ENCODE measurements around the gene FRMPD2. TPM values are rescaled to one million over a fixed set of nuclear protein-coding genes. Genes with fewer than 3 reads are reported as not detected.

FRMPD2 gene
- total and polyA plus RNA-seq, 2 of the 4 experiments (the other 2 are of a cell fraction): 0.18 TPM; not detected in 1

GRCh38 chr10:48316236-48316635, 41.7 kb upstream of the FRMPD2 start:
- Histone ChIP-seq H3K36me3 (ENCODE audit: control insufficient read depth, insufficient read depth, low read length) (peaks cover 5% of the 10 kb centered on the region; the same call in 1 of the 2 replicates), H3K14ac (replicated peaks; ENCODE audit: low read depth, low read length) (no peak overlapping the region), H3K79me1 (ENCODE audit: low read depth in 1 of 2, low read length in 2 of 2) (peaks cover 38 to 65% of the 10 kb centered on the region in 2 experiments), H3K27ac (ENCODE audit: insufficient read depth, low read length) (no peak overlapping the region), H3K56ac (ENCODE audit: extremely low read depth, insufficient read depth, low read length) (no peak overlapping the region), H2BK20ac (ENCODE audit: low read depth, low read length) (no peak overlapping the region), H2BK120ac (ENCODE audit: low read depth, low read length) (no peak overlapping the region), H4K20me1 (ENCODE audit: insufficient read depth, low read length) (peaks cover 69% of the 10 kb centered on the region), H3K4me1 (ENCODE audit: control insufficient read depth, insufficient read depth, low read length) (peaks cover 7% of the 10 kb centered on the region; the same call in 1 of the 2 replicates), H3K9me1 (ENCODE audit: insufficient read depth, low read length) (0 out of 2 replicates have a peak, but pooled peaks cover 5% of the 10 kb centered on the region), H4K91ac (ENCODE audit: insufficient read depth, low read depth, low read length) (no peak overlapping the region), H3K9me3 (ENCODE audit: control insufficient read depth, insufficient read depth, low read length) (no peaks in the 10 kb centered on the region), H2AFZ (replicated peaks; ENCODE audit: low read length, poor library complexity) (no peak overlapping the region), H3K18ac (ENCODE audit: low read depth, low read length) (no peak overlapping the region), H3K9ac (ENCODE audit: low read depth, low read length) (no peak overlapping the region), H3K4me3 (ENCODE audit: insufficient read depth, low read depth, low read length) (no peak overlapping the region), H2BK15ac (ENCODE audit: low read depth, low read length) (no peak overlapping the region), H3K4me2 (ENCODE audit: low read depth, low read length) (no peak overlapping the region), H3K23ac (ENCODE audit: low read depth, low read length) (no peak overlapping the region), H2BK5ac (ENCODE audit: low read depth, low read length, poor library complexity, severe bottlenecking) (no peak overlapping the region), H2AK5ac (ENCODE audit: low read depth, low read length) (no peak overlapping the region), H3K4ac (ENCODE audit: low read depth, low read length) (no peak overlapping the region), H3K27me3 (ENCODE audit: control insufficient read depth, insufficient read depth, low read length) (no peaks in the 10 kb centered on the region), H2AK9ac (replicated peaks; ENCODE audit: low read depth, low read length, poor library complexity) (no peak overlapping the region), H4K8ac (ENCODE audit: low read depth in 2 of 2, low read length in 2 of 2) (no peak overlapping the region), H4K5ac (ENCODE audit: low read depth, low read length) (no peak overlapping the region)
- DNase-seq: no peak
- TF ChIP-seq RAD21 (IDR thresholded peaks at IDR 0.05; ENCODE audit: low read length) (no peak), RFX5 (IDR thresholded peaks at IDR 0.05; ENCODE audit: low read depth, low read length) (no peak), CEBPB (IDR thresholded peaks at IDR 0.05; ENCODE audit: low read depth, low read length) (no peak), CHD1 (IDR thresholded peaks at IDR 0.05; ENCODE audit: low read depth, low read length) (no peak), SMC3 (IDR thresholded peaks at IDR 0.05; ENCODE audit: low read depth, low read length) (no peak), FOS (IDR thresholded peaks at IDR 0.05; ENCODE audit: low read depth, low read length) (no peak), USF2 (IDR thresholded peaks at IDR 0.05; ENCODE audit: low read depth, low read length) (no peak), POLR2A (IDR thresholded peaks at IDR 0.05; ENCODE audit: low read depth, low read length) (no peak), NFE2L2 (IDR thresholded peaks at IDR 0.05; ENCODE audit: low read depth, low read length) (no peak), MAZ (IDR thresholded peaks at IDR 0.05; ENCODE audit: borderline replicate concordance, low read depth, low read length) (no peak), MXI1 (IDR thresholded peaks at IDR 0.05; ENCODE audit: borderline replicate concordance, low read depth, low read length) (no peak), RCOR1 (IDR thresholded peaks at IDR 0.05; ENCODE audit: insufficient replicate concordance, low read length) (no peak), BHLHE40 (IDR thresholded peaks at IDR 0.05; ENCODE audit: low read depth, low read length) (no peak), MAFK (IDR thresholded peaks at IDR 0.05; ENCODE audit: low read depth, low read length) (no peak)
- TF ChIP-seq, protein P1, sequence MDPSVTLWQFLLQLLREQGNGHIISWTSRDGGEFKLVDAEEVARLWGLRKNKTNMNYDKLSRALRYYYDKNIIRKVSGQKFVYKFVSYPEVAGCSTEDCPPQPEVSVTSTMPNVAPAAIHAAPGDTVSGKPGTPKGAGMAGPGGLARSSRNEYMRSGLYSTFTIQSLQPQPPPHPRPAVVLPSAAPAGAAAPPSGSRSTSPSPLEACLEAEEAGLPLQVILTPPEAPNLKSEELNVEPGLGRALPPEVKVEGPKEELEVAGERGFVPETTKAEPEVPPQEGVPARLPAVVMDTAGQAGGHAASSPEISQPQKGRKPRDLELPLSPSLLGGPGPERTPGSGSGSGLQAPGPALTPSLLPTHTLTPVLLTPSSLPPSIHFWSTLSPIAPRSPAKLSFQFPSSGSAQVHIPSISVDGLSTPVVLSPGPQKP (IDR thresholded peaks at IDR 0.05; ENCODE audit: borderline replicate concordance, low read depth, low read length): no peak
- TF ChIP-seq, protein P2, sequence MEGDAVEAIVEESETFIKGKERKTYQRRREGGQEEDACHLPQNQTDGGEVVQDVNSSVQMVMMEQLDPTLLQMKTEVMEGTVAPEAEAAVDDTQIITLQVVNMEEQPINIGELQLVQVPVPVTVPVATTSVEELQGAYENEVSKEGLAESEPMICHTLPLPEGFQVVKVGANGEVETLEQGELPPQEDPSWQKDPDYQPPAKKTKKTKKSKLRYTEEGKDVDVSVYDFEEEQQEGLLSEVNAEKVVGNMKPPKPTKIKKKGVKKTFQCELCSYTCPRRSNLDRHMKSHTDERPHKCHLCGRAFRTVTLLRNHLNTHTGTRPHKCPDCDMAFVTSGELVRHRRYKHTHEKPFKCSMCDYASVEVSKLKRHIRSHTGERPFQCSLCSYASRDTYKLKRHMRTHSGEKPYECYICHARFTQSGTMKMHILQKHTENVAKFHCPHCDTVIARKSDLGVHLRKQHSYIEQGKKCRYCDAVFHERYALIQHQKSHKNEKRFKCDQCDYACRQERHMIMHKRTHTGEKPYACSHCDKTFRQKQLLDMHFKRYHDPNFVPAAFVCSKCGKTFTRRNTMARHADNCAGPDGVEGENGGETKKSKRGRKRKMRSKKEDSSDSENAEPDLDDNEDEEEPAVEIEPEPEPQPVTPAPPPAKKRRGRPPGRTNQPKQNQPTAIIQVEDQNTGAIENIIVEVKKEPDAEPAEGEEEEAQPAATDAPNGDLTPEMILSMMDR (conservative IDR thresholded peaks at IDR 0.05; ENCODE audit: low read depth, low read length): no peak
- ChIA-PET CTCF (no interaction called here), POLR2A (ENCODE audit: unreplicated experiment) (no interaction called here)
- WGBS, 2 experiments (ENCODE audit: extremely low coverage in 2 of 2, insufficient read length in 1 of 2): 100% methylated on average over 2 of the region's 4 CpGs; no CpG with 5 or more reads in 1 of the 2 experiments
- no TSS peak for BruUV-seq (replicated peaks)
- dilution Hi-C loops (cut with HindIII; ENCODE audit: low sequenced_read_pairs, unreplicated experiment) (no loop called here), intact Hi-C loops (cut with micrococcal nuclease) (no loop called here), in situ Hi-C loops (cut with MboI; ENCODE audit: low sequenced_read_pairs) (no loop called here)
- no peak for ATAC-seq (ENCODE audit: low read depth)
